Vagina (tissue), 2 donors: ENCODE data around the gene METTL8.

ENCODE experiments used
- POLR2A ChIP-seq, 2 donors: fragments of 450-650 bp; IDR thresholded peaks; one replicate each; pipeline ENCODE4 v1.6.1; 2017; ENCODE audit warnings: antibody characterized with exemption in 2 of 2, mild to moderate bottlenecking in 2 of 2, moderate library complexity in 2 of 2
- POLR2AphosphoS5 ChIP-seq, 2 donors: sonication (generic); formaldehyde crosslinking; IDR thresholded peaks; one replicate each; pipeline ENCODE4 v1.9.0; 2017; ENCODE audit warnings: antibody characterized with exemption in 2 of 2, mild to moderate bottlenecking in 2 of 2, low read depth in 1 of 2; ENCODE audit not compliant: insufficient read depth in 1 of 2

- TF ChIP-seq POLR2AphosphoS5 (IDR thresholded peaks at IDR 0.05; ENCODE audit: insufficient read depth in 1 of 2, low read depth in 1 of 2) (no peak), POLR2A (IDR thresholded peaks at IDR 0.05) (no peak)
Measured at GRCh38 chr2:171320208-171320621, 113.6 kb downstream of the METTL8 start.
